ENCODE data around the gene ITGBL1.

GRCh38 chr13:101660711-101661110 is 208.2 kb downstream of the ITGBL1 start:
- TF ChIP-seq MAX (IDR thresholded peaks at IDR 0.05; ENCODE audit: low read depth, low read length) (no peak), CTCF (IDR thresholded peaks at IDR 0.05; ENCODE audit: low read depth, low read length) (no peak), POLR2A (IDR thresholded peaks at IDR 0.05; ENCODE audit: extremely low read depth, insufficient read length) (no peak), MYC (IDR thresholded peaks at IDR 0.05; ENCODE audit: low read depth, low read length) (no peak)
